Measurements from ENCODE around the gene SLC24A4. TPM values are rescaled to one million over a fixed set of nuclear protein-coding genes. Genes with fewer than 3 reads are reported as not detected.
A peak's percentile ranks its signal among the peaks of the same experiment; 100 is the strongest.
"Not testable (repeated sequence)": the region's sequence is repeated elsewhere in the genome, so short reads cannot be mapped to it uniquely, and the experiment has no call there.

Gene SLC24A4
- total RNA-seq, 2 donors from 2014 or later, result 0.09 to 0.25 TPM

DNA sequence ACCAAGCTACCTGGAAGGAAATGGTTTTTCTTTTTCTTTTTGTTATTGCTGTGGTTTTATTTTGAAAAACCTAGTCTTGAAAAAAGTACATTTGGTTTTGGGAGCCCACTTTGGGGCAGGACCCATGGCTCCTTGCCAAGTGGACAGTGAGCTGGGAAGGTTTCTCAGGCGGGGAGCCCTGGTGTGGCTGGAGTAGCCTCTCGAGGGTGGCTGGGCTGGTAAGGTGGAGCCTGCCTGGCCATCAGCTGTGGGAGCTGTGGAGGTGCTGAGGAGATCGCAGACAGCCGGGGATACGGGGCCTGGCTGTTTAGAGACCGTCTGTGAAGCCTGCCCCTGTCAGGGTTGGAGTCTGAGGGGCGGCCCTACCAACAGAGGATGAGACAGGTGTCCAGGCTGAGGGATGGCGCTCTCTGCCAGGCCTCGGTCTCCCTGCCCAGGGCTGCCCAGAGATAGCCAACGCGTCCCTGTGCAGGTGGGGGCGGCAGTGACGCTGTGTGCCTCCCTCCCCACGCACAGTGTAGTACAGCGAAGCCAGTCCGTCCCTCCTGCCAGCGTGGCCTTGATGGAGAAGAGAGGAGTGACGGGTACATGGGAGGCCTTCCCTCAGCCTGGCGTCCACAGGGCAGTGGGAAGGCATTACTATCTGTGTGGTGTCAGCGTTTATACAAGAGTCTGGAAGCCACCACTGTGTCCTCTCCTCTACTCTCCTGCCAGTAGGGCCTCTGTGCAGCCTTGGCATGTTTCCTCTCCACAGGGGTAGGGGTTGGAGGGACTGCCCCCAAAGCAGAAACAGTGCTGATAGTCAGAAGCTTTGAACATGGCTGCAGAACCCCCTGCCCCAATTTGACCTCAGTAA, 196.5 kb downstream of the SLC24A4 start:
- intact Hi-C loops (cut with DNase I, micrococcal nuclease), result no loop called here
- DNase-seq (no peak), ATAC-seq (no peak)

DNA sequence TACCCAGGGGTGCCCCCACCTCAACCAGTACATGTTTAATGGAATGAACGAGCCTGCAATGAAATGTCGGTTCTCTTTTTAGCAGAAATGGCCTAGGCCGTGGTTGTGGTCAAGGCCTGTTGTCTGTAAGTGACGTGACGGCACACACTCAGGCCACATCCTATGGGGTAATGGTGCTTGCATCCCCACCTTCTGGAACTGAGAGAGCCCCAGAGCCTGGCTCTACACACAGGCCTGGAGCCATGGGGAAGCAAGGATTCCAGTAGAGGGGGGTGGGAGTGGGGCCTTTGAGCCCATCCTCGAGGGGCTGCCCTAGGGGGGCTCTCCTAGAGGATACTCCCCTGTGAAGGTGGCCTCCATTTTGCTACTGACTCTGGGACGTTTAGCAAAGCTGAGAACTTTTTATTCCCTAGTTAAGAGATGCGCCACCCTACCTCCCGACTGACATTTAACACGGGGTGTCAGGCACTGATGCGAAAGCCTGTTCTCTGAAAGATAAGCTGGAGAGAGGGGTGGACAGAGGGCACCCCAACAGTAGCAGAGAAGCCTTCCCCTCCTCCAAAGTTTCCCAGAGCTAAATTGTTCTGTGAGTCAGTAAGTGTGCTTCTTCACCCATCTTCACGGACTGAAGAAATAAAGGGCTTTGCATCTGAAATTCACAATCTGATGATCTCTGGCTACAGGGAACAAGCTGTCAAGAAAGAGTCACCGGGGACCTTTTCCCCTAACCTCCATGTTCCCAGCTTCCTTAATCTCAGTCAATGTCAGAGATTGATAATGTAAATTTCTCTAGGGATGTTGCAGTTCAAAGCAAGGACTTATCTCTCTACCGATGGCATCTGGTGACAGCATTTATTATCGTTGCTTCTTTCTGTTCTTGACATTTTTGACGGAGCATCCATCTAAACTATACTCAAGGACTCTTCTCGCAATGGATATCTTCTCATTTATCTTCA, 197.4 kb downstream of the SLC24A4 start:
- intact Hi-C loops (cut with DNase I, micrococcal nuclease), result no loop called here
- DNase-seq, result no peak
- peak; percentile 32 for ATAC-seq

DNA sequence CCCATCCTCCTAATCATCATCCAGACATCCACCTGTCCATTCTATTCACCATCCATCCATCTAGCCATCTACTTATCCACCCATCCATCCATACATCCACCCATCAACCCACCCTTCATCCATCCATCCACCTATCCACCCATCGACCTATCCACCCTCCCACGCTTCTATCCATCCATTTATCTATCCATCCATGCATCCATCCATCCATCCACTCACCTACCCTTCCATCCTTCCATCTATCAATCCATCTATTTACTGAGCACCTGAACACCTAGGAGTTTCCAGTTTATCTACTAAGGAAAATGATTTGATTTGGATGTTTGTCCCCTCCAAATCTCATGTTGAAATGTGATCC, 198.1 kb downstream of the SLC24A4 start:
- ATAC-seq (no peak), DNase-seq (no peak)

DNA sequence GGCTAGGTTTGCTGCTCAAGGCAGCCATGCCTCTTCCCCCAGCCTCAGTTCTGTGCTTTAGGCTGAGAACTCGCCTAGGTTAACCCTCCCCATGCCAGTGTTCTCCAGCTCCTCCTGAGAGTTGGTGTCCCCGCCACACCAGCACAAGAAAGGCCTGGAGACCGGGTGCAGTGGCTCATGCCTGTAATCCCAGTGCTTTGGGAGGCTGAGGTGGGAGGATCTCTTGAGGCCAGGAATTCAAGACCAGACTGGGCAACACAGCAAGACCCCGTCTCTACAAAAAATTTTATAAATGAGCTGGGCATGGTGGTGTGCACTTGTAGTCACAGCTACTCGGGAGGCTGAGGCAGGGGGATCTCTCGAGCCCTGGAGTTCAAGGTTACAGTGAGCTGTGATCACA, 200.8 kb downstream of the SLC24A4 start:
- intact Hi-C loops (cut with DNase I, micrococcal nuclease), result no loop called here
- no peak for ATAC-seq
- DNase-seq, result no peak

More for the DNA sequence above, 198.1 kb downstream of the SLC24A4 start:
- intact Hi-C loops (cut with DNase I, micrococcal nuclease), result no loop called here

DNA sequence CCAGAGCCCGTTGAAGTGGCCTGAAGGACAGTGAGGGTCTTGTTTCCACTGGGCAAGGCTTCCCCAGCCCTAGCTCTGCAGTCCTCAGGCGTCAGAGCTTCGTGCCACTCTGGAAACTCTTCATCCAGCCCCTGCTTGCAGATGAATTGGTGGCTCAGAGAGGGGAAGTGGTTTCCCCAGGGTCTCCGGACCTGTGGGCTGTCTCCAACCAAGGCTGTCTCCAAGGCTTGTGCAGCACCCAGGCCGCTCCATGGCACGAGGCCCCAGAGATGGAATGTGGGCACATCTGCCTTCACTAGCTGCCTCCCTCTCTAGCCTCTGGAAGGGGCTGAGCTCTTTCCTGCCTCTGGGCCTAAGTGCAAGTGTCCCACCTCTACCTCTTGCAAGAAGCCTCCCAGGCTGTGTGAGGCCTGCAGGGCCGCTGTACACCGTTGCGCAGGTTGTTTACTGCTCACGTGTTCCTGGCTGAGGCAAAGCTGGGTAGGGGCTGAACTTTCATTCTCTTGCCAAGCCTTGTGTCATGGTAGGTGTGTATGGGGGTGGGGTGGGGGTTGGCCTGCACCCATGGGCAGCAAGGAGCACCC, 201.7 kb downstream of the SLC24A4 start:
- peak; percentile 13 for ATAC-seq
- intact Hi-C loops (cut with DNase I, micrococcal nuclease), result no loop called here
- DNase-seq, result no peak

DNA sequence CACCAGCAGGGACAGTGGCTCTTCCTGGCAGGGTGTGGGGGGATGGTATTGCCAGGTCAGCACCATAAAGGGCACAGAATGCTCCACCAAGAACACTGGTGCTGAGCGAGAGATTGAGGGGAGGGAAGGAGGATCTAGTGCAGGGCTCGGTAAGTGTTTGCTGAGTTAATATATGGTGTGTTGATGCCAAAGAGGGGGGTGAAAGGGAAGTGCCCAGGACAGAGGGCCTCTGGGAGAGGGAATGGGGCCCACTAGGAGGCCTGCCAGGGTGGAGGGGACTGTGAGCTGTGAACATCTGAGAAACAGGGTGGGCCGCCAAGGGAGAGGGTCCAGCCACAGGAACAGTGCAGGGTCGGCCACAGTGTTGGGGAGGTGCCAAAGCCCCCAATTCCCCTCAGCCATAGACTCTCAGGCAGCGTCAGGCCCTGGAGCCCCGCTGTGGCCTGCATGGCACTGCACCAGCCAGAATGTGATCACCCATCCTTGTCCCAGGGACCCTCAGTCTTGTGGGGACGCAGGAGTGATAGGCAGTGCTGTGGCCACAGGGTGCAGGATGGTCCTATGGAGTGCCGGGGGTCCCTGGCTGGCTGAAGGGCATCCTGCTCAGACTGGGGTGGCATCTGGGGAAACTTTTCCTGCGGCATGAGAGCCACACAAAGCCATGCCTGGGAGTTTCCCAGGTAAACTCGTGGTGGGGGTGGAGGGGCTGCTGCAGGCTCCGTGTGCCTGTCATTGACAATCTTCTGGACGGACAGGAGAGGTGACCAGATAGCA, 202.5 kb downstream of the SLC24A4 start:
- DNase-seq (no peak), ATAC-seq (peak; percentile 14)
- intact Hi-C loops (cut with DNase I, micrococcal nuclease), result no loop called here

DNA sequence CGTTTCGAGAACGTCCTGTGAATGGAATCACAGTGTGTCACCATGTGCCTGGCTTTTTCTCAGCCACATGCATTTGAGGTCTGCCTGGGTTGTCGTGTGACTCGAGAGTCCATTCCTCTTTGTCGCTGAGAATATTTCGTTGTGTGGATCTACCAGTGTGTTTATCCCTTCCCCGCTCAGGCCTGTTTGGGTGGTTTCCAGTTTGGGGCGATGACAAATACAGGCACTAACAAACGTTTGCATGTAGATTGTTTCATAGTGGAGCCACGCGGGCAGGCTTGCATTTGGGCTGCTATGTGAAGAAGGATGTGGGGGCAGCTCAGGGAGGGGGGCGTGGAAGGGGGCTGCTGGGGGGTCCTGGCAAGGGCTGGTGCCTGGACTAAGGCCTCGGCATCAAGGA, 204.8 kb downstream of the SLC24A4 start:
- intact Hi-C loops (cut with DNase I, micrococcal nuclease), result no loop called here
- DNase-seq, result no peak
- no peak for ATAC-seq

DNA sequence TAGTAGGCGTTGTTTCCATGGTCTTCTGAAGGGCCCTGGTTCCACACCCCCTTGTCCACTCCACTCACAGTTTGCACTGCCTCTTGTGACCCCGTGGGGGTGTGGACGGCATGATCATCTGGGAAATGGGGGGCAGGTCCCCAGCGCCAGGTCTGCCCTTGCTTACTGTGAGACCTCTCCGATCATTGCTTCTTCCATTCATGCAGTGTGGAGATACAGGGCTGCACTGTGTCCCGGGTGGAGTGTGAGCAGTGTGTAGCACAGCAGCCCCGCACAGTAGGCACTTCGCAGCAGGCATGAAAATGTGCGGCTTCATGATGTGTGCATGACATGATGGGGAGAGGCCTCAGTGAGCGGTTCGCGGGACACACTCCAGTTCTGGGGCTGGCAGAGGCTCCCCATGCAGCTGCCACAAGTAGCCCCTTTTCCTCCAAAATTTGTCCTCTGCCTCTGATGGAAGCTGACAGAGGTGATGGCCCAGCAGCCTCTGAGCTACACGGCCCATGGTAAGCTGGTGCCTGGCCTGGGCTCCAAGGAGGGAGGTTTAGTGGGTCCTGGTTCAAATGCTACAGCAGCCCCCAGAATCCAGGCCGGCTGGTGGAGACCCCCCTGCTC, 205.6 kb downstream of the SLC24A4 start:
- no peak for DNase-seq
- ATAC-seq, result no peak
- intact Hi-C loops (cut with DNase I, micrococcal nuclease), result no loop called here

DNA sequence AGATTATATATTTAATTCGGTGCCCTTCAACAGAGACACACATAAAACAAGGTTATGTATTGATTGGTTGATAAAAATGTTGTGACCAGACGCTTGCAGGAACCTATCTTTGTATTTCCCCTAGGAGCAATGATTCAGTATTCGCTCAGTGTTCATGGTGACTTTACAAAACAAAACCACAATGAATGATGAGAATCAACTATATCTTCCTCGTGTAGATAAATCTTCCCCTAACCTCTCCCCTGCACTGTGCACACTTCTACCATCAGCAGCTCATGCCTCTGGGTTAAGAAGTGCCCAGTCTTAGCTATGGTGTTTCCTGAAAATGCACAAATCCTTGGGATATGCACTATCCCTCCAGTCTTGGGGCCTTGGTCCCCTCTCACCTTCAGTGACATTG, 206.9 kb downstream of the SLC24A4 start:
- intact Hi-C loops (cut with DNase I, micrococcal nuclease), result no loop called here
- ATAC-seq (no peak), DNase-seq (no peak)

DNA sequence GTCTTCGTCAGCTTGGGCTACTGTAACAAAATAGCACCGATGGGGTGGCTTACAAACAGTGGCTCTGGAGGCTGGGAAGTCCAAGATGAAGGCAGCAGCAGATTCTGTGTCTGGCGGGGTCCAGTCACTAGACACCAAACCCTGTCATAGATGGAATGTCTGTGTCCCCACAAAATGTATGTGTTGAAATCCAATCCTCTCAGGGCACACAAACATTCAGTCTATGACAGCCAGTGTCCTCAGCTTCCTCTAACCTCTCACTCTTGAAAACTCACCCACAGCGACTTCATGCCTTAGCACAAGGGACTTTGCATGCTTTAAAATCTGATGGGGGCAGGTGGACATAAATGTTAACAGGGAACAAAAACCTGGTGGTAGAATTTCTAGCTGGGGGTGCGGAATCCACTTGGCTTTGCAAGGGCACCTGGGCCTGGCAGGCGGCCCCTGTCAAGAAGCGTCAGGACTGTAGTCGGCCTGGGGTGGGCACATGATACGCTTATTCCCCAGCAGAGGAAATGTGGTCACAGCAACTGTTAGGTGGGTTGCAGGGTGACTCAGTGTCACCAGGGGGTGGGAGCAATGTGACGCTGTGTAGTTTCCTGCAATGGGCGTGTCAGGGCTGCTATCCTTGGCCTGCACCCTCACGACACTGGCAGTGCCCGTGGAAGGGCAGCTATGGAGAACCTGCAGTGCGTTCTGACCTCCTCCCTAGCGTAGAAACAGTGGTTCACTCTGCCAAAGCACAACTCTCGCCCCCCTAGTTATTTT, 208.3 kb downstream of the SLC24A4 start:
- no peak for ATAC-seq

DNA sequence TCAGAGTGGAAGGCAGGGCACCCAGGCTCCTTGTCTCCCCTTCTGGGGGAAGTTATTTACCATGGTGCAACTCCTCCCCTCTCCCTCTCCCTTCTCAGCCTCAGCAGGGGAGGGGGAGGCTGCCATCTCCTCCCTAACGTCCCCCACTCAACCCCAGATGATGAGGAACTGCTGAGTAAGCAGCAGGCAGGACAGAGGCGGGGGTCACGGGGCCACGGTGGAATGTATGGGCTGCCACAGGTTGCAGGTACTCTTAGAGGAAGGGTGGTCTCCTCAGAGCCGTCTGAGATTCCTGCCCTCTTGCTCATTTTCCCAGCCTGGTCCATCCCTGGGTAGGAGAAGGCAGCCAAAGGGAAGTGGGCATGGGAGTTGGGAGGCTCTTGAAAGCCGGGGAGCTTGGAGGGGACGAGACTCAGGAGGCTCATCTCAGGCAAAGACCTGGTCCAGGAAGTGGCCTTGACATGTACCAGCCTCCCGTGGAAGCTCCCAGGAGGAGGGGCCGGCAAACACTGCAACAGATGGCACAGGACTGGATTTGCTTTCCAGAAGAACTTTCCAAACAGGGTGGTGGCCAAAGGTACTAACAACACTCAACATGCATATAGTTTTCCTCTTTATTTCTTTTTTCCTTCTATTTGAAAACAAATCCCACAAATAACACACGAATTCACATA, 209.7 kb downstream of the SLC24A4 start:
- ATAC-seq (peak; percentile 63), DNase-seq (peak in 1 of 2 donors; percentile 56)
- intact Hi-C loops (cut with DNase I, micrococcal nuclease), result no loop called here

More for the DNA sequence above, 208.3 kb downstream of the SLC24A4 start:
- intact Hi-C loops (cut with DNase I, micrococcal nuclease), result no loop called here
- no peak for DNase-seq

DNA sequence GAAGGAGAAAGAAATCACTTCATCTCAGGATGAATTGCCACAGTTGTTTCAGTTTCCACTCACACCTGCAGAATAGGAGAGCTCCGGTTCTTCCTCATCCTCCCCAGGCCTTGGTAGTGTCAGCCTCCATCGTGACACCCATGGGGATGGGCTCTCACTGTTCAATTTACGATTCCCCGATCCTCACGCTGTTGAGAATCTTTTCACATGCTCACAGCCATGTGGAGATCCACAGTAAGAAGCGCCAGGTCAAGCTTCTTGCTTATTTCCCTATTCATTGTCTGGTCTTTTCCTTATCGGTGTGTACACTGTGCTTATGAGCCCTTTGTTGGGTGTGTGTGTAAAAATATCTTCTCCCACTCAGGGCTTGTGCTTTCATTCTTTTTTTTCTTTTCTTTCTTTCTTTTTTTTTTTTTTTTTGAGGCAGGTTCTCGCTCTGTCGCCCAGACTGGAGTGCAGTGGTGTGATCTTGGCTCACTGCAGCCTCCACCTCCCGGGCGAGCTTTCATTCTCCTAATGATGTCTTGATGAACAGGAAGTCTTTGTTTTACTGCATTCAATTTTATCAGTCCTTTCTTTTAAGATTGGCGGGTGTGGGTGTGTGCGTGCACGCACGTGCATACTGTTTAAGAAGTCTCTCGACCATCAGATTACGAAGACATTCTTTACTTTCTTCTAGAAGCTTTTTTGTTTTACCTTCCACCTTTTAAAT, 212.1 kb downstream of the SLC24A4 start:
- ATAC-seq, result peak; percentile 72
- peak in 1 of 2 donors; percentile 49 for DNase-seq
- intact Hi-C loops (cut with DNase I, micrococcal nuclease), result no loop called here

DNA sequence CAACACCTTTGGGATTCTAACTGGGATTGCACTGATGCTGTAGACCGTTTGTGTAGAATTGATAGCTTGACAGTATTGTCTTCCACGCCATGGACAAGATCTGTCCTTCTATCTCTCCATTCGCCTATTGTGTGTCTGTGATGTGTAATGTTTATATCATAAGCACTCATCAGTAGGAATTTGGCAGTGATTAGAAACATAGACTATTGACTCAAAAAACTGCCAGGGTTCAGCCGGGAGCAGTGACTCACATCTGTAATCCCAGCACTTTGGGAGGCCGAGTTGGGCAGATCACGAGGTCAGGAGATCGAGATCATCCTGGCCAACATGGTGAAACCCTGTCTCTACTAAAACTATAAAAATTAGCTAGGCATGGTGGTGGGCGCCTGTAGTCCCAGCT, 213.3 kb downstream of the SLC24A4 start:
- intact Hi-C loops (cut with DNase I, micrococcal nuclease); DNase-seq; ATAC-seq: not testable (repeated sequence)

DNA sequence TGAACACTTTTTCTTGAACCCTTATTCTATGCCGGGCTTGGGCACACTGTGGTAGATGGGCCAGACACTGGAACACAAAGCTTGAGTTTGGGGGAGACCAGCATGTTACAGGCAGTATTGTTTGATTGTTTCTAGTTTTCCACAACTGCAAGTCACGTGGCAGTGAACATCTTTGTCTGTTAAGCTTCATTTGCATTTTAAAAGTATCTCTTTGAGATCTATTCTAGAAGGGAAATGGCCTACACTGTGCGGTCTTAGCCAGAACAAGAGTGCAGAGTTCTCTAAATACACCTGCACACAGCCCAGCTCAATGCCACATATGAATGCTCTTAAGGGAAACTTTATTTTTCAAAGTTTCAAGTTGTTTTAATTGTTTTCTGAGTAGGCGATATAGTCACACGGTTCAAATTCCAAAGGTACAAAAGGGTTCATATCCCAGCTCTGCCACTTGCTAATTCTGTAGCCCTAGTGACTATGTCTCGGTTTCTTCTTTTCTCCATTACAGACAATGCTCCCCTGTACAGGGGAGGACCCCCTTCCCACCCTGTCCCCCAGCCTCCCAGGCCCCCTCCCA, 215.5 kb downstream of the SLC24A4 start:
- no peak for DNase-seq
- ATAC-seq, result peak; percentile 17
- intact Hi-C loops (cut with DNase I, micrococcal nuclease), result no loop called here

DNA sequence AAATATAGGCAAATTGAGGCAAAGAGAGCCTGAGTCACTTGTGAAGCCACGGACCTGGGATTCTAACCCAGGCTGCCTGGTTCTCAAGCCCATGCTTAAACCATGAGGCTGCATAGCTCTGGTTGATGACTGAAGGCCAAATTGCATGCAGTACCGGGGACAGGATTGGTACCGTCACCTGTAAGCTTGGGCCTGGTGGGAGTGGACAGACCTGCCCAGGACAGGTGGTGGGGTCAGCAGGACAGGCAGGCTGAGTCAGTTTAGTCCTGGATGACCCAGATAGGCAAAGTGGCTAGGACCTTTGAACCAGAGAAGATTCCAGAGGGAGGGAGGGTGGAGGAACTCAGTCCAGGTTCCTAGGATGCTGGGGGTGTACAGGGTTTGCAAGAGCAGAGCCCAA, 216.5 kb downstream of the SLC24A4 start:
- DNase-seq (no peak), ATAC-seq (peak; percentile 20)
- intact Hi-C loops (cut with DNase I, micrococcal nuclease), result no loop called here

DNA sequence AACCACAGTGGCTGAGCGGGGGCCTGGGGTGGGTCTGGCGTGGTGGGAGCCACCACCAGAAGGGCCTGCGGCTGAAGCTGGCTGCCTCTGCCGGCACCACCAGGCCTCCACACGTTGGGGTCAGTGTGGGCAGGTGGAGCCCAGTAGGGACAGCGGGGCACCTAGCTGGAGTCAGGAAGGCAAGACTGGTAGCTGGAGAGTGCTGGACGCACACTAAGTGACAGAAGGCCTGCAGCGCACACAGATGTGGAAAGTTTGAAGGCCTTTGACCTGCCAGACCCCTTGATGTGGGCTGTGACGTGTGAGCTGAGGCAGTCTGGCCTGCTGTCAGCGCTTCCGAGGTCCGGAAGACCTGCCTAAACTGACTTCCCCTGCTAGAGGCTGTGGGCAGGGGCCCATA, 216.9 kb downstream of the SLC24A4 start:
- no peak for ATAC-seq
- DNase-seq, result no peak
- intact Hi-C loops (cut with DNase I, micrococcal nuclease), result no loop called here
